ENCODE results near the gene HECTD4. TPM values are rescaled to one million over a fixed set of nuclear protein-coding genes. Genes with fewer than 3 reads are reported as not detected.

HECTD4 gene
- total RNA-seq, 1 experiment from 2014 or later: 31.2 TPM

GRCh38 chr12:112361271-112361670 is 21.0 kb downstream of the HECTD4 start (continued):
- TF ChIP-seq YY1 (IDR thresholded peaks at IDR 0.05; ENCODE audit: extremely low read depth, insufficient replicate concordance, low read depth, low read length): no peak

- ATAC-seq (no peak), DNase-seq (ENCODE audit: low read depth, low spot score) (no peak)
- Histone ChIP-seq H4K20me1 (ENCODE audit: insufficient read depth) (no peaks in the 10 kb centered on the region), H3K9me3 (ENCODE audit: control insufficient read depth in 1 of 2, insufficient read depth in 1 of 2, low read depth in 1 of 2, low read length in 2 of 2) (no peaks in the 10 kb centered on the region), H3K36me3 (ENCODE audit: control insufficient read depth in 1 of 2, insufficient read depth in 2 of 2, low read length in 2 of 2) (no peaks in the 10 kb centered on the region), H3K79me2 (ENCODE audit: insufficient read depth, low read length) (no peaks in the 10 kb centered on the region), H3K27me3 (ENCODE audit: insufficient read depth, low read length) (no peaks in the 10 kb centered on the region), H3K9me2 (ENCODE audit: insufficient read depth) (no peaks in the 10 kb centered on the region), H3K27ac (ENCODE audit: low read depth, low read length) (no peak overlapping the region), H3K4me3 (replicated peaks in 1 of 2; ENCODE audit: low read depth in 1 of 2, low read length in 2 of 2) (no peak overlapping the region), H2AFZ (ENCODE audit: low read depth, low read length, poor library complexity, severe bottlenecking) (no peak overlapping the region), H3K9ac (ENCODE audit: low read length) (no peak overlapping the region), H3K4me2 (ENCODE audit: low read length) (no peak overlapping the region), H3K4me1 (ENCODE audit: control insufficient read depth in 1 of 2, insufficient read depth in 2 of 2, low read length in 2 of 2) (peaks cover 0 to 3% of the 10 kb centered on the region in 2 experiments; a peak in 2 of 4 replicates)
- intact Hi-C loops (cut with micrococcal nuclease): no loop called here
- RAD21 ChIA-PET (ENCODE audit: low non-redundant PET in 1 of 2, low total read pairs in 2 of 2, uncharacterized antibody in 2 of 2, unreplicated experiment in 2 of 2): no interaction called here
- no TSS peak for BruUV-seq (replicated peaks)
- TF ChIP-seq POLR2AphosphoS5 (IDR thresholded peaks at IDR 0.05; ENCODE audit: low read depth, low read length) (no peak), CTCF (IDR thresholded peaks at IDR 0.05 in 2 of 3, conservative IDR thresholded peaks at IDR 0.05 in 1 of 3; ENCODE audit: borderline replicate concordance in 1 of 3, insufficient read depth in 1 of 3, low read depth in 2 of 3, low read length in 2 of 3) (no peak), ZNF274 (IDR thresholded peaks at IDR 0.05; ENCODE audit: low read depth, low read length) (no peak), MAX (IDR thresholded peaks at IDR 0.05) (no peak), JUND (IDR thresholded peaks at IDR 0.05) (no peak), RAD21 (IDR thresholded peaks at IDR 0.05; ENCODE audit: low read depth) (no peak), ATF3 (IDR thresholded peaks at IDR 0.05) (no peak), EZH2phosphoT487 (IDR thresholded peaks at IDR 0.05; ENCODE audit: borderline replicate concordance) (no peak), FOSL1 (IDR thresholded peaks at IDR 0.05; ENCODE audit: low read depth) (no peak), ZFX (IDR thresholded peaks at IDR 0.05) (no peak), SIN3A (IDR thresholded peaks at IDR 0.05; ENCODE audit: low read depth) (no peak), CEBPB (IDR thresholded peaks at IDR 0.05; ENCODE audit: low read depth) (no peak), POLR2A (IDR thresholded peaks at IDR 0.05; ENCODE audit: borderline replicate concordance, extremely low read depth, insufficient read depth, insufficient read length) (no peak)
- POLR2A ChIA-PET: no interaction called here
- CTCF ChIA-PET: no interaction called here
These were observed 22.9 kb downstream of the HECTD4 start for GRCh38 chr12:112359290-112359689.
